ENCODE measurements around the gene FSIP1. TPM values are rescaled to one million over a fixed set of nuclear protein-coding genes. Genes with fewer than 3 reads are reported as not detected.

The FSIP1 gene
- total RNA-seq, 1 donor from 2014 or later: 0.40 TPM

DNA sequence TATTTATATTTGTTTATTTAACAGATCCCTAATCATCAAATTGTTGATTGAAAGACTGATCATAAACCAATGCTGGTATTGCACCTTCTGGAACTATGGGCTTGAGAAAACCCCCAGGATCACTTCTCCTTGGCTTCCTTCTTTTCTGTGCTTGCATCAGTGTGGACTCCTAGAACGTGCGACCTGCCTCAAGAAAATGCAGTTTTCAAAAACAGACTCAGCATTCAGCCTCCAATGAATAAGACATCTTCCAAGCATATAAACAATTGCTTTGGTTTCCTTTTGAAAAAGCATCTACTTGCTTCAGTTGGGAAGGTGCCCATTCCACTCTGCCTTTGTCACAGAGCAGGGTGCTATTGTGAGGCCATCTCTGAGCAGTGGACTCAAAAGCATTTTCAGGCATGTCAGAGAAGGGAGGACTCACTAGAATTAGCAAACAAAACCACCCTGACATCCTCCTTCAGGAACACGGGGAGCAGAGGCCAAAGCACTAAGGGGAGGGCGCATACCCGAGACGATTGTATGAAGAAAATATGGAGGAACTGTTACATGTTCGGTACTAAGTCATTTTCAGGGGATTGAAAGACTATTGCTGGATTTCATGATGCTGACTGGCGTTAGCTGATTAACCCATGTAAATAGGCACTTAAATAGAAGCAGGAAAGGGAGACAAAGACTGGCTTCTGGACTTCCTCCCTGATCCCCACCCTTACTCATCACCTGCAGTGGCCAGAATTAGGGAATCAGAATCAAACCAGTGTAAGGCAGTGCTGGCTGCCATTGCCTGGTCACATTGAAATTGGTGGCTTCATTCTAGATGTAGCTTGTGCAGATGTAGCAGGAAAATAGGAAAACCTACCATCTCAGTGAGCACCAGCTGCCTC, 187.1 kb downstream of the FSIP1 start:
- DNase-seq (ENCODE audit: low read depth in 2 of 2): peak; percentile 68 to 83

DNA sequence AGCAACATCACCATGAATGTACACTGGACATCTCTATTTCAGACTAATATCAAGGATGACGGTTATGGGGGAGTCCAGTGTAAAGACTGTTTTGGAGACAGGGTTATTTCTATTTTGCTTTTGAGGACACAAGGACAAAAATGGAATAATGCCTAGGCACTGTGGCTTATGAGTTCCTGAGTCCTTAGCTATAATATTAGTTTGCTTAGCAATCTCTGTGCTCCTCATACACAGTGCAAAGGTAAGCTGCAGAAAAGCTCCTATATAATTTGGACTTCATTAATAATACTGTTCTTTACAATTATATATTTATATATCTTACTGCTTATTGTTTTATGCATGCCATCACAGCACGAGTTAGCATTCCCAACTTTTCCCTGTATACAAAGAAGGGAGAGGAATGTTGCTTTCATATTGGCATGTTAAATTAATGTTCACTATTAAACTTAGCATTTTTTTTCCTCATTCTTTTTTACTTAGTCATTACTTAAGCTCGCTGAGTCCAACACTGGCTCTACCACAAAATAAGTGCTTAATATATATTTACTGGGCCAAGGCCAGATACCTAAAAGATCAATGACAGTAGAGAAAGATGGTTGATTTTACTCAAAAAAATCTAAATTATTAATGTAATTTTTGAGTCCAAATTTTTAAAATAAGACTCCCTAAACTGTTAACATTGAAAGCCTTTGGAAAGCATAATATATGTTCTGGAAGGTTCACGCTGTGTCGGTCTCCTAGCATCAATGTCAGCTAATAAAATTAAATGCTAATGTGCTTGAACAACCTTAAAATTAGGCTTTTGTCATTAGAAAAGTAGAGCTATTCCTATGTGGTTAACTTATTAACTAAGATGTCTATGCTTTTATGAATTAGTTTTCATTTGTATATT, 187.9 kb downstream of the FSIP1 start:
- DNase-seq (ENCODE audit: low read depth in 2 of 2): peak; percentile 45 to 62

- DNase-seq (ENCODE audit: low read depth in 2 of 2): peak; percentile 46 to 66
Measured at GRCh38 chr15:39593656-39594445, 188.8 kb downstream of the FSIP1 start.

GRCh38 chr15:39593071-39593655, 189.5 kb downstream of the FSIP1 start:
- peak in 1 of 2 donors; percentile 61 for DNase-seq (ENCODE audit: low read depth in 2 of 2)

- peak; percentile 65 to 78 for DNase-seq (ENCODE audit: low read depth in 2 of 2)
Measured at GRCh38 chr15:39592500-39592899, 190.1 kb downstream of the FSIP1 start.

DNA sequence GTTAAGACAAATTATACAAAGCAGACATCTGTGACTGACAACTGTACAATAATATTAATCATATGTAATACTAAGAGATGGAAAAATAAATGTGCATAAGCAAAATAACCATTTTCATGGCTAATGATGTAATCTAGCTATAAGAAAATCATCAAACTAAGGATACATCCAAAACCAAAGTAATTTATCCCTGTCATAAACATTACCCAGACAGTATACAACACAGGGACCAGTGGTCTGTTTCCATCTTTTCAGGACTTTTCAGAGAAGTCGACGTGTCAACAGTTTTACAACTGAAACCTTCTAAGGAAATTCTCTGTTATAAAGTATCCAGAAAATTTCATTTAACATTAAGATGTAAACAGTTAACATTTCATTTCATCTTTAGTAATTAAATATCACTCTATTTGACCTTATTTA, 190.7 kb downstream of the FSIP1 start:
- DNase-seq (ENCODE audit: low read depth in 2 of 2): peak; percentile 47 to 67

- peak; percentile 60 to 70 for DNase-seq (ENCODE audit: low read depth in 2 of 2)
Measured at GRCh38 chr15:39591141-39591895, 191.3 kb downstream of the FSIP1 start.

- DNase-seq (ENCODE audit: low read depth in 2 of 2): peak; percentile 51 to 70
Measured at GRCh38 chr15:39589815-39590644, 192.6 kb downstream of the FSIP1 start.

DNA sequence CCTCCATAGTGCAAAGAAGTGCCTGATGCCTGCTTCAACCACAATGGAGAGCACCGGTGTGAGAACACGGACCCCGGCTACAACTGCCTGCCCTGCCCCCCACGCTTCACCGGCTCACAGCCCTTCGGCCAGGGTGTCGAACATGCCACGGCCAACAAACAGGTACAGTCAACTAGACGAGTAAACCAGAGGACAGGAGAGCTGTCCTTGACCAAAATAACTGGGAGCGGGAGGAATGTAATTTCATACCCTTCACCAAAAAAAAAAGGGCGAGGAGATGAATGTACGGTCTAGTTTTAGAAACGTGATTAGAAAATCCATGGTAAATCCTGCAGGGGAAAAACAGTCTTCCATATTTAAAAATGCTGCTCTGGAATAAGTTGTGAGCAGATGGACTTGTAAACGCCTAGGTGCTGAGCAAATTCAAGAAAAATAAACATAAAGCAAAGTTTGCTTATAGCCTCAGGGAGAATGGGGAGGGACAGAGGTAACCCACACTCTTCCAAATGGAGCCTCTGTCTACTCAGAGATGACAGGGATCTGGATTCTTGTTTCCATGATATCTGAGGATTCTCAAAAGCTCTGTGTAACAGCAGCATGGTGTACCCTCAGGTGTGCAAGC, 193.3 kb downstream of the FSIP1 start:
- peak in 1 of 2 donors; percentile 39 for DNase-seq (ENCODE audit: low read depth in 2 of 2)

GRCh38 chr15:39588531-39589192, 194.0 kb downstream of the FSIP1 start:
- peak; percentile 54 to 72 for DNase-seq (ENCODE audit: low read depth in 2 of 2)

GRCh38 chr15:39587731-39588530, 194.7 kb downstream of the FSIP1 start:
- peak; percentile 59 to 81 for DNase-seq (ENCODE audit: low read depth in 2 of 2)

DNA sequence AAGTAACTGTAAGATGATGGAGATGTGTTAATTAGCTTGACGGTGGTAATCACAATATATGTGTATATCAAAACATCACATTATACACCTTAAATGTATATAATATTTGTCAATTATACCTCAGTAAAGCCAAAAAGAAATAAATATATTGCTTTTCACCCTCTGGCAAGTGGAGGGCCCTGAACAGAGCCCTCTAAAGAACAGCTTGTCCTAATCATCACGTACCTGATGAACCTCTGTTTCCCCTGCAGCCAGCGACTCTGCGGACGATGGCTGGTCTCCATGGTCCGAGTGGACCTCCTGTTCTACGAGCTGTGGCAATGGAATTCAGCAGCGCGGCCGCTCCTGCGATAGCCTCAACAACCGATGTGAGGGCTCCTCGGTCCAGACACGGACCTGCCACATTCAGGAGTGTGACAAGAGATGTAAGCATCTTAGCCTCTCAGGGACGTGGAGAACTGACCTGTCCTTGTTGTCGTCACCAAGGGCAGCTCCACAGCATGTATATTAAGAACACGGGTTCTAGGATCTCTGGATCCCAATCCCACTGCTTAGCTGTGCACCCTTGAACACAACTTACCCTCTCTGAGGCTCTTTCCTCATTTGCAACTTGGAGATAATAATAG, 195.4 kb downstream of the FSIP1 start:
- peak; percentile 65 to 79 for DNase-seq (ENCODE audit: low read depth in 2 of 2)

DNA sequence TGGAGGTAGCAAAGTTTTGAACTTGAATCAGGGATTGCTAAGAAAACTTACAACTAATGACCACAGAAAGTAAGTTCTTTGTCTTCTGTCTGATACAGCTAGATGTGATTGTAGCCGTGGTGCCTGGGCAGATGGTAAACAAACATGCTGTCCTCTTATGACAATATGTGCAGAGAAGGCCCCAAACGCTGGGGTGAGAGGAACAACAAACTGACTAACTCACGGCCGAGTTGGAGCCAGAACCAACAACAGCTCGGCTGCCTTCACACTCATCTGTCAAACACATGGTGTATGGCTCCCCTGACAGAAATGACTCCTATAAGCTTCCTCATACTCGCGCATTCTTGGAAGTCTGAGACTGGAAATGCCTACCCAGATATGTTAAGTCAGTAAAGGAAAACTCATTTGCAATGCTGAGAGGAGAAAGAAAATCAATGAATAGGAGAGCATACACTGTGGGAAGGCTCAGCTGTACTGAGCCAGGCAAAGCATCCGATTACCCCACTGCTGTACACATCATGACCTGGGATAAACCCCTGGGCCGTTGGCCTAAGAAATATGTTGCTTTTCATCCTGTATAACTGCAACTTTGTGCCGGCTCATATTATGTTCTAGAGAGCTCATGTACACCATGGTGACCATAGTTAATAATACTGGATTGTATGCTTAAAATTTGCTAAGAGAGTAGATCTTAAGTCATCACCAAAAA, 196.1 kb downstream of the FSIP1 start:
- DNase-seq (ENCODE audit: low read depth in 2 of 2): peak; percentile 77

DNA sequence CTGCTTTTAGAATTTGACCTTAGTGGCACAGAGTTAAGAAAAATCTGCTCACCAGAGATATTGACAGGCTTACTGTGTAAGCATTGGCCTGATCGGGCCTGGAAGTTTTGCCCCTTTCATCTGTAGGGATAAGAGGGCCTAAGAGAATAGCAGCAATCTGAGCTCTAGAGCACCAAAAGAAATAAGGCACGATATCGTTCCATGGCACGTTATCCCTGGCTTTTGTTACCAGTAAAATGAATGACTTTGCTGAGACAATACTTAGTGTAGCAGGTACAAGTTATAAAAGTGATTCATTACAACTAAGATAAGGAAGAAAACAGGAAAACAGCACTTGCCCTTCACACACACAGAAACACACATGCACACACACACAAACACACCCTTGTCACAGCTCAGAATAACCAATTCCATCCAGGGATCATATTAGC, 196.8 kb downstream of the FSIP1 start:
- peak in 1 of 2 donors; percentile 40 for DNase-seq (ENCODE audit: low read depth in 2 of 2)

DNA sequence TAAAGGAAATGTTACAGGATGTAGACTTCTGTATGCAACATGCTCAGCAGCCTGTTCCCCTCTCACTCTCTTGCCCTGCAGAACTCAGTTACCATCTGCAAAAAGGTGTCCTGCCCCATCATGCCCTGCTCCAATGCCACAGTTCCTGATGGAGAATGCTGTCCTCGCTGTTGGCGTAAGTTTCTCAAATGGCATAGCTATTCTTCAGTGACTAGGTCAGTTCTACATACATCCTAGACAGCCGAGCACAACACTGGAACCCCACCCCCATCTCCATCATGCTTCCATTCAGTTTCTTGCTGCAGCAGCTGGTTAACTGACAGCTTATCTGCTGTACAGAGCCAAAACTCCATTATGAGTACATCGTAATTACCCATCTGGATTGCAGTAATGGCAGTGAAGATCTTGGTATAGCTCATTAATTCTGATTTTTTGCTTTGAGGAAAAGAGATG, 197.2 kb downstream of the FSIP1 start:
- peak; percentile 52 to 65 for DNase-seq (ENCODE audit: low read depth in 2 of 2)

Data from lung microvascular endothelial cell (primary cell).